Femur (tissue), 1 donor: Measurements from ENCODE around the gene COL23A1.
"Not testable (repeated sequence)": the region's sequence is repeated elsewhere in the genome, so short reads cannot be mapped to it uniquely, and the experiment has no call there.

Experiments used
- DNase-seq: peaks from one replicate; pipeline ENCODE4 v3.0.0-alpha.2; 2017

COL23A1 gene

GRCh38 chr5:178328826-178329730, 261.1 kb downstream of the COL23A1 start:
- DNase-seq = peak; percentile 70

GRCh38 chr5:178327931-178328711, 262.1 kb downstream of the COL23A1 start:
- no peak for DNase-seq

GRCh38 chr5:178327446-178327845, 262.7 kb downstream of the COL23A1 start:
- no peak for DNase-seq

GRCh38 chr5:178326374-178326715, 263.8 kb downstream of the COL23A1 start:
- DNase-seq = no peak

GRCh38 chr5:178325679-178326373, 264.4 kb downstream of the COL23A1 start:
- peak; percentile 77 for DNase-seq

GRCh38 chr5:178325311-178325678, 264.9 kb downstream of the COL23A1 start:
- DNase-seq = no peak

GRCh38 chr5:178324481-178325310, 265.5 kb downstream of the COL23A1 start:
- peak; percentile 14 for DNase-seq

- DNase-seq = peak; percentile 15
Observed at GRCh38 chr5:178323961-178324360, 266.2 kb downstream of the COL23A1 start.

- no peak for DNase-seq
Observed at GRCh38 chr5:178323541-178323865, 266.7 kb downstream of the COL23A1 start.

GRCh38 chr5:178322736-178323540, 267.3 kb downstream of the COL23A1 start:
- DNase-seq = peak; percentile 12

- peak; percentile 22 for DNase-seq
Observed at GRCh38 chr5:178320281-178320855, 269.8 kb downstream of the COL23A1 start.

GRCh38 chr5:178319541-178320041, 270.6 kb downstream of the COL23A1 start:
- DNase-seq = peak; percentile 13

- DNase-seq = no peak
Observed at GRCh38 chr5:178318893-178319292, 271.3 kb downstream of the COL23A1 start.

- DNase-seq = no peak
Observed at GRCh38 chr5:178318382-178318781, 271.8 kb downstream of the COL23A1 start.

- DNase-seq = not testable (repeated sequence)
Observed at GRCh38 chr5:178317727-178318126, 272.5 kb downstream of the COL23A1 start.

GRCh38 chr5:178314961-178315820, 275.0 kb downstream of the COL23A1 start:
- DNase-seq = no peak

- peak; percentile 18 for DNase-seq
Observed at GRCh38 chr5:178314061-178314660, 276.0 kb downstream of the COL23A1 start.

- DNase-seq = no peak
Observed at GRCh38 chr5:178313316-178313715, 276.9 kb downstream of the COL23A1 start.

- peak; percentile 54 for DNase-seq
Observed at GRCh38 chr5:178312880-178313282, 277.3 kb downstream of the COL23A1 start.
